ENCODE data around the gene CCDC178.

Gene CCDC178

DNA sequence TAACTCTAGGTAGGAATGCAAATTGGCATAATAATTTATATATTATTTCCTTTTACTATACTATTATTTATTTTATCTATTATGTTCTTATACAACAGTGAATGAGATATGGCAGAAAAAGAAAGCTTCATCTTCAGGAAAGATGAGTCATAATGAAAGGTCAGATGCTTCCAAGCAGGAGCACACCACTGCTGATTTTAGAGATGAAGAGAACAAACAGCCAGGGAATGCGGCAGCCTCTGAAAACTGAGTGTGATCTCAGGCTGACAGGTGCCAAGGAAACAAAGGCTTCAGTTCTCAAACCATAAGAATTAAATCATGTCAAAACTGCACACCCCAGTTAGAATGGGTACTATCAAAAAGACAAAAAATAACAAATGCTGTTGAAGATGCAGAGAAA lies 149.0 kb downstream of the CCDC178 start:
- Histone ChIP-seq H3K9ac (ENCODE audit: insufficient read length) (no peak overlapping the region), H3K36me3 (ENCODE audit: insufficient read depth, low read length) (no peaks in the 10 kb centered on the region), H3K27ac (no peak overlapping the region), H3K4me3 (no peak overlapping the region), H3K9me3 (ENCODE audit: low read depth, low read length) (no peaks in the 10 kb centered on the region)
- no peak for TF ChIP-seq EZH2 (IDR thresholded peaks at IDR 0.05)
- TF ChIP-seq FOXP2 (optimal IDR thresholded peaks at IDR 0.05; ENCODE audit: control extremely low read depth, extremely low read length, insufficient read depth), result no peak
- no peak for DNase-seq (ENCODE audit: low read depth, low spot score)

DNA sequence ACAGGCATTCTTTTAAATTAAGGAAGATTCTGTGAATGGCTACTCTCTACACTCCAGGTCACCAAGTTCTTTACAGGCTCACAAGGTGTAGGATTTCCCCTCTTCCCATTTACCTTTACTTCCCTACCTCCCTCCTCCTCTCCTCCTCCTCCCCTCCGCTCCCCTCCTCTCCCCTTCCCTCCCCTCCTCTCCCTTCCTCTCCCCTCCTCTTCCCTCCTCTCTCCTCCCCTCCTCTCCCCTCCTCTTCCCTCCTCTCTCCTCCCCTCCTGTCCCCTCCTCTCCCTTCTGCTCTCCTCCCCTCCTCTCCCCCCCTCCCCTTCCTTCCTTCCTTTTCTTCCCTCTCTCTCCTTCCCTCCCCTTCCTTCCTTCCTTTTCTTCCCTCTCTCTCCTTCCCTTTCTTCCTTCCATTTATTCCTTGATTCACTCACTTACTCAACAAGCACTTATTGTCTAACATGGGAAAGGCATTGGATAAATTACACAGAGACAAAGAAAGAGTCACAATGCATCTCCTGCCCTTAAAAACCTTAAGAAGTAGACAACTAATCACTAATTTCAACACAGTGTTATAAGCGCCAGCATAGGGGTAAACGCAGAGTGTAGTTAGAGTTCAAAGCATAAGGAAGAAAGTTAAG lies 152.3 kb downstream of the CCDC178 start:
- H3K9me3 ChIP-seq (ENCODE audit: low read depth, low read length), result no peaks in the 10 kb centered on the region
- H3K36me3 ChIP-seq (ENCODE audit: insufficient read depth, low read length), result no peaks in the 10 kb centered on the region
- no peak for DNase-seq (ENCODE audit: low read depth, low spot score)
- TF ChIP-seq FOXP2 (optimal IDR thresholded peaks at IDR 0.05; ENCODE audit: control extremely low read depth, extremely low read length, insufficient read depth) (no peak), EZH2 (IDR thresholded peaks at IDR 0.05) (no peak), POLR2AphosphoS5 (IDR thresholded peaks at IDR 0.05; ENCODE audit: borderline replicate concordance, low read depth, low read length) (no peak)
- no peak overlapping the region for H3K4me3 ChIP-seq
- no peak overlapping the region for H3K9ac ChIP-seq (ENCODE audit: insufficient read length)
- H3K27ac ChIP-seq, result no peak overlapping the region

DNA sequence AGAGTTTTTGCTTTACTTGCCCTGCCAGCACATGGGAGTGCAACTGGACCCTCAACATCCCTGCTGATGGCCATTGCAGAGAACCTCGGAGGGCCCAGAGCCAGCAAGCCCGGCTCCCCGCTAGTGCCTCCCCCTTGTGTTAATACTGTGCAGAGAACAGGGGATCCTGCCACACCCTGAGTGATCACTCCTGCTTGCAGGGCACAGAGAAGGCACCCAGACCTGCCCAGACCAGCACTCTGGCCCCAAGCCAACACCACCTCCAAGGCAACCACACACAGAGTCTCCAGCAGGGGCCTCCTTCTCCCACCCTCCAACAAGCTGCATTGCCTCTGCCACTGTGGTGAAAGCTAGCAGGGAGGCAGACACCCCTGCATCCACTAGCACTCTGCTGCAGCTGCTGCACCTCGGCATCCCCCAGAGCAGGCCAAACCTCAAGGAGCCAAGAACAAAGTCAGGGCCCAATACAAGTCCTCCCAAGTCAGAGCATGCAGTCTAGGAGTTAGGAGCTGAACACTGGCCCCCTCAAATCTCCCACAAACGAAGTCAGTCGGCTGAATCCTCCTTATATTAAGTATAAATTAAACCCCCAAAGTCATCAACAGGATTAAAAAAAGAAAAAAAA lies 157.7 kb downstream of the CCDC178 start:
- Histone ChIP-seq H3K9me3 (ENCODE audit: low read depth, low read length) (no peaks in the 10 kb centered on the region), H3K36me3 (ENCODE audit: insufficient read depth, low read length) (no peaks in the 10 kb centered on the region), H3K27ac (no peak overlapping the region), H3K9ac (ENCODE audit: insufficient read length) (no peak overlapping the region), H3K4me3 (no peak overlapping the region)
- TF ChIP-seq EZH2 (IDR thresholded peaks at IDR 0.05), result no peak
- TF ChIP-seq POLR2AphosphoS5 (IDR thresholded peaks at IDR 0.05; ENCODE audit: borderline replicate concordance, low read depth, low read length), result no peak
- no peak for TF ChIP-seq FOXP2 (optimal IDR thresholded peaks at IDR 0.05; ENCODE audit: control extremely low read depth, extremely low read length, insufficient read depth)
- DNase-seq (ENCODE audit: low read depth, low spot score), result no peak

DNA sequence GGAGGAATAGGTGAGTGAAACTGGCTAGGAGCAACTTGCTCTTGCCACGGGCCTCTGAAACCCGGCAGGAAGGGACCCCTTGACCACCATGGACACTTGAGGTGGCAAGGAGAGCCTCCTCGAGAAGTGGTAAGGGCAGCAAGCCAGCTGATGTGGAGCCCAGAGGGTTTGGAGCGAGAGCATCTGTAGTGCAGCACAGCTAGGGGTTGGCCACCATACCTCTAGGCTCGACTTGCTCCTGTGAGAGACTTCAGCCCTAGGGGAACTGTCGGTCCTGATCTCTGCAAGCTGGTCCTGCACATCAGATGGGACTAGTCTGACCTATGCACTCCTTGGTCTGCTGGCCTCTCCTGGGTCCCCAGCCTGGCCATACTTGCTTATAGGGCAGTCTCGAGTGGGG lies 158.4 kb downstream of the CCDC178 start:
- Histone ChIP-seq H3K4me3 (no peak overlapping the region), H3K36me3 (ENCODE audit: insufficient read depth, low read length) (no peaks in the 10 kb centered on the region), H3K27ac (no peak overlapping the region), H3K9me3 (ENCODE audit: low read depth, low read length) (no peaks in the 10 kb centered on the region), H3K9ac (ENCODE audit: insufficient read length) (no peak overlapping the region)
- no peak for DNase-seq (ENCODE audit: low read depth, low spot score)
- TF ChIP-seq POLR2AphosphoS5 (IDR thresholded peaks at IDR 0.05; ENCODE audit: borderline replicate concordance, low read depth, low read length), result no peak
- TF ChIP-seq FOXP2 (optimal IDR thresholded peaks at IDR 0.05; ENCODE audit: control extremely low read depth, extremely low read length, insufficient read depth), result no peak
- TF ChIP-seq EZH2 (IDR thresholded peaks at IDR 0.05), result no peak

DNA sequence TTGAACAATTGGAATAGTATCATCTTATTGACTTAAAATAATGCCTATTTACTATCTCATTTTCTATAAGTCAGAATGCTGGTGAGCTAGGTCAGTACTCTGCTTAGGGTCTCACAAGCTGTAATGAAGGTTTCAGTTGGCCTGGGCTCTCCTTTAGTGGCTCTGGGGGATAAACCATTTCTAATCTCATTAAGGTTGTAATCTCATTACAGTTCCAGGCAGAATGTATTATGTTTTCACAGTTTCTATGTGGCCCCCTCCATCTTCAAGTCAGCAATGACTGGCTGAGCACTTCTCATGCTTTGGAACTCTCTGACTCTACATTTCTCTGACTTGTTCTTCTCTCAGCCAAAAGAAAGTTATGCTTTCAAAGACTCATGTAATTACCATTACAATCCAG lies 163.1 kb downstream of the CCDC178 start:
- Histone ChIP-seq H3K27ac (no peak overlapping the region), H3K9ac (ENCODE audit: insufficient read length) (no peak overlapping the region), H3K4me3 (no peak overlapping the region), H3K36me3 (ENCODE audit: insufficient read depth, low read length) (no peaks in the 10 kb centered on the region), H3K9me3 (ENCODE audit: low read depth, low read length) (no peaks in the 10 kb centered on the region)
- no peak for DNase-seq (ENCODE audit: low read depth, low spot score)
- TF ChIP-seq FOXP2 (optimal IDR thresholded peaks at IDR 0.05; ENCODE audit: control extremely low read depth, extremely low read length, insufficient read depth), result no peak
- TF ChIP-seq EZH2 (IDR thresholded peaks at IDR 0.05), result no peak
- no peak for TF ChIP-seq POLR2AphosphoS5 (IDR thresholded peaks at IDR 0.05; ENCODE audit: borderline replicate concordance, low read depth, low read length)

DNA sequence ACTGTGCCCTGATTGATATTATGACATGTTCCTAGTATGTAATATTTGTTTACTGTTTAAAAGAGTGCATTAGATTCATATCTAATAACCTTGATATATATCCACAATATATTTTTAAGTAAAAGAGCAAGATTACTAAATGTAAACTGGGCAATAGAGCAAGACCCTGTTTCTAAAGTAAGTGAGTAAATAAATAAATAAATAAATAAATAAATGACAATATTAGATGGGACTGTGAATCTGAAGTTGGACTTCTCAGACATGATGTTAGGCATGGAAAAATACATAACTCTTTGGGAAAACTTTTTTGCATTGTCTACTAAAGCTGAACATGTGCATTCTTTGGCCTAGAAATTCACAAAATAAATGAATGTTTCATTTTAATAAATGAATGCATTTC lies 164.7 kb downstream of the CCDC178 start:
- Histone ChIP-seq H3K9me3 (ENCODE audit: low read depth, low read length) (no peaks in the 10 kb centered on the region), H3K4me3 (no peak overlapping the region), H3K36me3 (ENCODE audit: insufficient read depth, low read length) (no peaks in the 10 kb centered on the region), H3K9ac (ENCODE audit: insufficient read length) (no peak overlapping the region), H3K27ac (no peak overlapping the region)
- DNase-seq (ENCODE audit: low read depth, low spot score), result no peak
- TF ChIP-seq EZH2 (IDR thresholded peaks at IDR 0.05), result no peak
- TF ChIP-seq FOXP2 (optimal IDR thresholded peaks at IDR 0.05; ENCODE audit: control extremely low read depth, extremely low read length, insufficient read depth), result no peak
- no peak for TF ChIP-seq POLR2AphosphoS5 (IDR thresholded peaks at IDR 0.05; ENCODE audit: borderline replicate concordance, low read depth, low read length)

DNA sequence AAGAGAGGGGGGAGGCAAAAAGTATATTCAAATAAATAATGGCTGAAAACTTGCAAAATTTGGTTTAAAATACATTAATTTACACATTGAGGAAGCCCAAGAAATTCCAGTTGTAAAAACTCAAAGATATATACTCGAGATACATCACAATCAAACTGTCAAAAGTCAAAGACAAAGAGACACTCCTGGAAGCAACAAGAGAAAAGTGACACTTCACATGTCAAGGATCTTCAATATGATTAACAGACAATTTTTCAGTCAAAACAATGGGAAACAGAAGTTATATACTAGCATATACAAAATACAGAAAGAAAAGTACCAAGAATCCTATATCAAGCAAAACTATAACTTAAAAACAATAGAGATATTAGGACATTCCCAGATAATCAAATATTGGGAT lies 170.2 kb downstream of the CCDC178 start:
- Histone ChIP-seq H3K36me3 (ENCODE audit: insufficient read depth, low read length) (no peaks in the 10 kb centered on the region), H3K9ac (ENCODE audit: insufficient read length) (no peak overlapping the region), H3K4me3 (no peak overlapping the region), H3K9me3 (ENCODE audit: low read depth, low read length) (no peaks in the 10 kb centered on the region), H3K27ac (no peak overlapping the region)
- TF ChIP-seq FOXP2 (optimal IDR thresholded peaks at IDR 0.05; ENCODE audit: control extremely low read depth, extremely low read length, insufficient read depth), result no peak
- TF ChIP-seq EZH2 (IDR thresholded peaks at IDR 0.05), result no peak
- TF ChIP-seq POLR2AphosphoS5 (IDR thresholded peaks at IDR 0.05; ENCODE audit: borderline replicate concordance, low read depth, low read length), result no peak
- DNase-seq (ENCODE audit: low read depth, low spot score), result no peak

DNA sequence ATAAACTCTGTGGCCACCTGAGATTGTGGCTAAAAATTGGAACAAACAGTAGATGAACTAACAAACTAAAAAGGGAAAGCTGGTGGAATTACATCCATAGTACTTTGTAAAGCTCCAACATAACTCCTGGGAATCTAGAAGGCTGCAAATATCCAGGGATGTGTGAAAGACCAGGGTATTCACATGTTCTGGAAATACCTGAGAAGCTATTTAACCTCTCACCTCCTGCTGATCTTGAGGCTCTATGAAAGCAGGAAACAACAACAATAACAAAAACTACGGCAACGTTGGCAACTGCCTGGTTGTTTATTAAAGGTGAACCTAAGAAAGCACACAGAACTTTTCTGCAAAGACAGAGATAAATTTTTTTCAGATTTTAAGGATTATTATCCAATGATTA lies 171.3 kb downstream of the CCDC178 start:
- Histone ChIP-seq H3K36me3 (ENCODE audit: insufficient read depth, low read length) (no peaks in the 10 kb centered on the region), H3K4me3 (no peak overlapping the region), H3K9me3 (ENCODE audit: low read depth, low read length) (no peaks in the 10 kb centered on the region), H3K9ac (ENCODE audit: insufficient read length) (no peak overlapping the region), H3K27ac (no peak overlapping the region)
- no peak for DNase-seq (ENCODE audit: low read depth, low spot score)
- TF ChIP-seq FOXP2 (optimal IDR thresholded peaks at IDR 0.05; ENCODE audit: control extremely low read depth, extremely low read length, insufficient read depth), result no peak
- TF ChIP-seq EZH2 (IDR thresholded peaks at IDR 0.05), result no peak
- no peak for TF ChIP-seq POLR2AphosphoS5 (IDR thresholded peaks at IDR 0.05; ENCODE audit: borderline replicate concordance, low read depth, low read length)

DNA sequence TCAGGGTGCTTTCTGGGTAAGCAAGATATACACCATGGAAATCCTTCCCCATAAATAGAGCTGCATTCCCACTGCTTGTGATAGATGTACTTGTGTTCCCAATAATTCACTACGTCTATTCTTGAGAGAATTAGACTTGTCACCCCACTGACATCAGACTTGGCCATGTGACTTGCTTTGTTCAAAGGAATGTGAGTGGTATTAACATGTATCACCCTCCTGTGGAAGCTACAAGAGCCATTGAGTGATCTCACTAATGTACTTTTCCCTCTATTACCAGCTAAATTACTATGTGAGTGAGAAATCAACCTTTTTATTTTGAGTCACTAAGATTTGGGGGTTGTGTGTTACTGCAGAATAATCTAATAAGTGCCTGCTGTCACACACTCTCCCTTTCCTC lies 176.0 kb downstream of the CCDC178 start:
- no peaks in the 10 kb centered on the region for H3K9me3 ChIP-seq (ENCODE audit: low read depth, low read length)
- H3K9ac ChIP-seq (ENCODE audit: insufficient read length), result no peak overlapping the region
- no peaks in the 10 kb centered on the region for H3K36me3 ChIP-seq (ENCODE audit: insufficient read depth, low read length)
- no peak for TF ChIP-seq POLR2AphosphoS5 (IDR thresholded peaks at IDR 0.05; ENCODE audit: borderline replicate concordance, low read depth, low read length)
- no peak for TF ChIP-seq FOXP2 (optimal IDR thresholded peaks at IDR 0.05; ENCODE audit: control extremely low read depth, extremely low read length, insufficient read depth)
- no peak for TF ChIP-seq EZH2 (IDR thresholded peaks at IDR 0.05)
- DNase-seq (ENCODE audit: low read depth, low spot score), result no peak
- no peak overlapping the region for H3K4me3 ChIP-seq
- H3K27ac ChIP-seq, result no peak overlapping the region

All from SK-N-MC (cell line).